Measurements from ENCODE around the gene COQ8A.
"Not testable (repeated sequence)": the region's sequence is repeated elsewhere in the genome, so short reads cannot be mapped to it uniquely, and the experiment has no call there.

COQ8A gene

GRCh38 chr1:226929260-226930111, 10.6 kb upstream of the COQ8A start:
- not testable (repeated sequence) for DNase-seq

- no peak for DNase-seq
These were observed 5.4 kb upstream of the COQ8A start for GRCh38 chr1:226934483-226935237.

- DNase-seq, result no peak
These were observed 2.0 kb upstream of the COQ8A start for GRCh38 chr1:226937940-226938725.

GRCh38 chr1:226938903-226939437, 1.1 kb upstream of the COQ8A start:
- DNase-seq, result no peak

- DNase-seq, result no peak
These were observed 561 bp upstream of the COQ8A start for GRCh38 chr1:226939438-226940028.

- DNase-seq, result no peak
These were observed 643 bp downstream of the COQ8A start for GRCh38 chr1:226940806-226941067.

- DNase-seq, result no peak
These were observed 2.3 kb downstream of the COQ8A start for GRCh38 chr1:226942392-226942791.

GRCh38 chr1:226943156-226943555, 3.1 kb downstream of the COQ8A start:
- DNase-seq, result no peak

GRCh38 chr1:226943927-226944326, 3.8 kb downstream of the COQ8A start:
- DNase-seq, result no peak

GRCh38 chr1:226945106-226945857, 5.2 kb downstream of the COQ8A start:
- no peak for DNase-seq

- no peak for DNase-seq
These were observed 5.8 kb downstream of the COQ8A start for GRCh38 chr1:226945858-226946245.

- no peak for DNase-seq
These were observed 6.2 kb downstream of the COQ8A start for GRCh38 chr1:226946285-226946684.

GRCh38 chr1:226946841-226947240, 6.7 kb downstream of the COQ8A start:
- DNase-seq, result no peak

- DNase-seq, result no peak
These were observed 8.0 kb downstream of the COQ8A start for GRCh38 chr1:226948051-226948450.

GRCh38 chr1:226948480-226948879, 8.4 kb downstream of the COQ8A start:
- DNase-seq, result no peak

GRCh38 chr1:226948996-226949395, 8.9 kb downstream of the COQ8A start:
- DNase-seq, result no peak

GRCh38 chr1:226949401-226949800, 9.3 kb downstream of the COQ8A start:
- DNase-seq, result no peak

- DNase-seq, result no peak
These were observed 10.2 kb downstream of the COQ8A start for GRCh38 chr1:226950316-226950715.

- no peak for DNase-seq
These were observed 10.8 kb downstream of the COQ8A start for GRCh38 chr1:226950871-226951270.

- no peak for DNase-seq
These were observed 11.4 kb downstream of the COQ8A start for GRCh38 chr1:226951286-226952117.

GRCh38 chr1:226952118-226952441, 12.0 kb downstream of the COQ8A start:
- no peak for DNase-seq

All from cortex of kidney (tissue), 1 donor.